H9 (cell line): ENCODE measurements around the gene BSPRY. TPM values are rescaled to one million over a fixed set of nuclear protein-coding genes. Genes with fewer than 3 reads are reported as not detected.

Source experiments
- DNase-seq: peaks from one replicate; pipeline ENCODE4 v3.0.0-alpha.2; 2017
- H2AFZ ChIP-seq: one replicate; pipeline ENCODE4 v1.6.1; 2013; ENCODE audit warnings: mild to moderate bottlenecking, low read length, control low read depth, moderate library complexity
- H2AK5ac ChIP-seq: 2 replicates; pipeline ENCODE4 v1.6.1; 2013; ENCODE audit warnings: low read length, control low read depth, mixed read lengths; ENCODE audit not compliant: insufficient read length
- H2BK120ac ChIP-seq: one replicate; pipeline ENCODE4 v1.6.1; 2013; ENCODE audit warnings: low read depth, mild to moderate bottlenecking, low read length, control low read depth, inconsistent platforms; ENCODE audit not compliant: poor library complexity, severe bottlenecking
- H2BK12ac ChIP-seq: 2 replicates; pipeline ENCODE4 v1.6.1; 2013; ENCODE audit warnings: low read length, control low read depth, mixed read lengths, low read depth; ENCODE audit not compliant: insufficient read length
- H2BK15ac ChIP-seq: 2 replicates; pipeline ENCODE4 v1.6.1; 2013; ENCODE audit warnings: low read depth, low read length, control low read depth
- H2BK20ac ChIP-seq: one replicate; pipeline ENCODE4 v1.6.1; 2013; ENCODE audit warnings: low read depth, mild to moderate bottlenecking, low read length, control low read depth, inconsistent platforms; ENCODE audit not compliant: poor library complexity, severe bottlenecking
- H2BK5ac ChIP-seq: 2 replicates; pipeline ENCODE4 v1.6.1; 2013; ENCODE audit warnings: low read length, control low read depth, mixed read lengths; ENCODE audit not compliant: insufficient read length
- H3K14ac ChIP-seq: 2 replicates; pipeline ENCODE4 v1.6.1; 2013; ENCODE audit warnings: low read length, control low read depth; ENCODE audit not compliant: insufficient read depth
- H3K18ac ChIP-seq: 2 replicates; pipeline ENCODE4 v1.6.1; 2013; ENCODE audit warnings: low read depth, mild to moderate bottlenecking, mixed read lengths, low read length, control low read depth; ENCODE audit not compliant: insufficient read length
- H3K23ac ChIP-seq: 2 replicates; pipeline ENCODE4 v1.6.1; 2013; ENCODE audit warnings: low read length, control low read depth, mixed read lengths, low read depth; ENCODE audit not compliant: insufficient read length
- H3K23me2 ChIP-seq: 2 replicates; pipeline ENCODE4 v1.6.1; 2013; ENCODE audit warnings: low read depth, mild to moderate bottlenecking, mixed read lengths, low read length, control low read depth; ENCODE audit not compliant: insufficient read length, poor library complexity, severe bottlenecking
- H3K27ac ChIP-seq: 2 replicates; pipeline ENCODE4 v1.5.1; 2013; ENCODE audit warnings: low read length, control low read depth, mixed read lengths, low read depth; ENCODE audit not compliant: insufficient read length
- H3K27me3 ChIP-seq: 2 replicates; pipeline ENCODE4 v1.6.1; 2013; ENCODE audit warnings: low read length, control low read depth, inconsistent platforms; ENCODE audit not compliant: insufficient read depth
- H3K4ac ChIP-seq: 2 replicates; pipeline ENCODE4 v1.6.1; 2013; ENCODE audit warnings: low read depth, mild to moderate bottlenecking, control low read depth, inconsistent platforms, low read length, moderate library complexity
- H3K4me1 ChIP-seq: 2 replicates; pipeline ENCODE4 v1.6.1; 2013; ENCODE audit warnings: low read length, control low read depth, inconsistent platforms; ENCODE audit not compliant: insufficient read depth
- H3K4me2 ChIP-seq: 2 replicates; pipeline ENCODE4 v1.6.1; 2013; ENCODE audit warnings: low read length, control low read depth, mixed read lengths; ENCODE audit not compliant: insufficient read length, insufficient read depth
- H3K56ac ChIP-seq: 2 replicates; pipeline ENCODE4 v1.6.1; 2013; ENCODE audit warnings: low read depth, mild to moderate bottlenecking, mixed read lengths, low read length, control low read depth; ENCODE audit not compliant: insufficient read length
- H3K79me1 ChIP-seq: 2 replicates; pipeline ENCODE4 v1.6.1; 2013; ENCODE audit warnings: low read depth, mild to moderate bottlenecking, moderate library complexity, low read length, control low read depth, inconsistent platforms; ENCODE audit not compliant: insufficient read depth, poor library complexity, severe bottlenecking
- H3K79me2 ChIP-seq: 2 replicates; pipeline ENCODE4 v1.6.1; 2013; ENCODE audit warnings: low read length, control low read depth, inconsistent platforms; ENCODE audit not compliant: insufficient read depth
- H3K9ac ChIP-seq: 2 replicates; pipeline ENCODE4 v1.6.1; 2013; ENCODE audit warnings: low read length, control low read depth, mixed read lengths; ENCODE audit not compliant: insufficient read length; ENCODE audit errors: extremely low read depth
- H3K9me3 ChIP-seq: one replicate; pipeline ENCODE4 v1.6.1; 2013; ENCODE audit warnings: low read depth, low read length, inconsistent platforms; ENCODE audit not compliant: control insufficient read depth
- H3T11ph ChIP-seq: one replicate; pipeline ENCODE4 v1.6.1; 2013; ENCODE audit warnings: mild to moderate bottlenecking, low read length, control low read depth, inconsistent platforms
- H4K20me1 ChIP-seq: one replicate; pipeline ENCODE4 v1.6.1; 2013; ENCODE audit not compliant: control insufficient read depth, insufficient read length, insufficient read depth
- H4K5ac ChIP-seq: 2 replicates; pipeline ENCODE4 v1.6.1; 2013; ENCODE audit warnings: low read depth, mild to moderate bottlenecking, mixed read lengths, low read length, control low read depth; ENCODE audit not compliant: insufficient read length
- H4K8ac ChIP-seq: replicated peaks from 2 replicates; pipeline ENCODE4 v1.6.1; 2013; ENCODE audit warnings: low read length, control low read depth, mixed read lengths, low read depth; ENCODE audit not compliant: insufficient read length
- H4K91ac ChIP-seq: 2 replicates; pipeline ENCODE4 v1.6.1; 2013; ENCODE audit warnings: low read depth, mild to moderate bottlenecking, moderate library complexity, mixed read lengths, low read length, control low read depth; ENCODE audit not compliant: insufficient read length
- H3K27ac Mint-ChIP-seq, 3 experiments: 2 replicates in 2 of 3; 3 replicates in 1 of 3; pipeline ENCODE4 v1.8.0; 2020 to 2021; ENCODE audit warnings: mixed read lengths in 3 of 3, mild to moderate bottlenecking in 1 of 3, moderate library complexity in 1 of 3
- H3K27me3 Mint-ChIP-seq: 2 replicates; pipeline ENCODE4 v1.8.0; 2021; ENCODE audit warnings: low read depth, mild to moderate bottlenecking, moderate library complexity, mixed read lengths
- H3K36me3 Mint-ChIP-seq, 3 experiments: 2 replicates in 2 of 3; 3 replicates in 1 of 3; pipeline ENCODE4 v1.8.0; 2020 to 2021; ENCODE audit warnings: low read depth in 3 of 3, mixed read lengths in 3 of 3; ENCODE audit not compliant: insufficient read depth in 1 of 3
- H3K4me1 Mint-ChIP-seq, 2 experiments: 2 replicates each; pipeline ENCODE4 v1.8.0; 2020; ENCODE audit warnings: mixed read lengths in 2 of 2
- H3K4me3 Mint-ChIP-seq, 2 experiments: 2 replicates in 1 of 2; 3 replicates in 1 of 2; pipeline ENCODE4 v1.8.0; 2020 to 2021; ENCODE audit warnings: mild to moderate bottlenecking in 2 of 2, mixed read lengths in 2 of 2, moderate library complexity in 1 of 2
- H3K9me3 Mint-ChIP-seq, 2 experiments: 2 replicates in 1 of 2; 3 replicates in 1 of 2; pipeline ENCODE4 v1.8.0; 2020; ENCODE audit warnings: mild to moderate bottlenecking in 2 of 2, mixed read lengths in 2 of 2, moderate library complexity in 1 of 2
- WGBS: extraction: QIAGEN DNeasy Blood & Tissue Kit; methylation state at CpG from one replicate; pipeline ENCODE4 v1.1.7; 2013; ENCODE audit warnings: missing lambda C conversion rate, low lambda C conversion rate, mixed read lengths; ENCODE audit not compliant: insufficient read length; ENCODE audit errors: extremely low coverage; 5-methylcytosine and 5-hydroxymethylcytosine counted together
- total RNA-seq: library from RNA; stranded (reverse); gene quantifications from 2 replicates; pipeline ENCODE4 v1.2.1, GENCODE V29; 2021
- TF ChIP-seq, protein P1 (sequence below): fragments of 200-600 bp; sonication (generic); conservative IDR thresholded peaks from 3 replicates; pipeline ENCODE4 v1.8.0; 2021; ENCODE audit warnings: antibody characterized with exemption, mild to moderate bottlenecking

The BSPRY gene
- total RNA-seq, 1 experiment from 2014 or later: 4.5 TPM

DNA sequence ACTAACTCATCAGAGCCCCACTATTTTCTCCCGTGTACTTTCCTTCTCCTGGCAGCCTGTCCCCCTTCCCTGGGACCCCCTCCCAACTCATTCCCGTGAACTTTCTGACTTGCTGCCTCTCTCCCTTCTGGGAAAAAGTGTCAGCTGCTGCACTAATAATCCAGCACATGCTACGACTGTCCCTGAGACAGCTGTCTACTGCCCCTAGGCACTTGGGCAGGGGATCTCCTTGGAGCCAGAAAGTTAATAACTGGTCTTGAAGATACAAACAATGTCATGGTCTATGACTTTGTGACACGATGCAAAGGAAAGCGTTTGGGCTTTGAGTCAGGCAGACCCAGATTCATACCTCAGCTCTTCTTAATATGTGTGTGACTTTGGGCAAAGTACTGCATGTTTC lies 36.1 kb upstream of the BSPRY start:
- H3K4me2 ChIP-seq: no peak overlapping the region
- H2BK120ac ChIP-seq: no peak overlapping the region
- no peak overlapping the region for H3K4me3 Mint-ChIP-seq
- H3K79me1 ChIP-seq: no peaks in the 10 kb centered on the region
- no CpG with 5 or more reads among the region's 5 CpGs for WGBS
- H3K4me1 Mint-ChIP-seq: no peaks in the 10 kb centered on the region; a peak in 1 of 4 replicates
- TF ChIP-seq, protein P1, sequence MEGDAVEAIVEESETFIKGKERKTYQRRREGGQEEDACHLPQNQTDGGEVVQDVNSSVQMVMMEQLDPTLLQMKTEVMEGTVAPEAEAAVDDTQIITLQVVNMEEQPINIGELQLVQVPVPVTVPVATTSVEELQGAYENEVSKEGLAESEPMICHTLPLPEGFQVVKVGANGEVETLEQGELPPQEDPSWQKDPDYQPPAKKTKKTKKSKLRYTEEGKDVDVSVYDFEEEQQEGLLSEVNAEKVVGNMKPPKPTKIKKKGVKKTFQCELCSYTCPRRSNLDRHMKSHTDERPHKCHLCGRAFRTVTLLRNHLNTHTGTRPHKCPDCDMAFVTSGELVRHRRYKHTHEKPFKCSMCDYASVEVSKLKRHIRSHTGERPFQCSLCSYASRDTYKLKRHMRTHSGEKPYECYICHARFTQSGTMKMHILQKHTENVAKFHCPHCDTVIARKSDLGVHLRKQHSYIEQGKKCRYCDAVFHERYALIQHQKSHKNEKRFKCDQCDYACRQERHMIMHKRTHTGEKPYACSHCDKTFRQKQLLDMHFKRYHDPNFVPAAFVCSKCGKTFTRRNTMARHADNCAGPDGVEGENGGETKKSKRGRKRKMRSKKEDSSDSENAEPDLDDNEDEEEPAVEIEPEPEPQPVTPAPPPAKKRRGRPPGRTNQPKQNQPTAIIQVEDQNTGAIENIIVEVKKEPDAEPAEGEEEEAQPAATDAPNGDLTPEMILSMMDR: no peak
- no peak overlapping the region for H2BK12ac ChIP-seq
- no peak overlapping the region for H4K91ac ChIP-seq
- H3K4me1 ChIP-seq: no peaks in the 10 kb centered on the region
- no peaks in the 10 kb centered on the region; the same call in 1 of the 2 replicates for H3K27me3 Mint-ChIP-seq
- H3K23me2 ChIP-seq: no peaks in the 10 kb centered on the region
- no peak overlapping the region for H2BK20ac ChIP-seq
- no peak overlapping the region for H3K14ac ChIP-seq
- H4K5ac ChIP-seq: no peak overlapping the region
- no peaks in the 10 kb centered on the region for H4K20me1 ChIP-seq
- H3K27me3 ChIP-seq: no peaks in the 10 kb centered on the region
- no peak overlapping the region for H4K8ac ChIP-seq
- H3K9me3 Mint-ChIP-seq: no peaks in the 10 kb centered on the region
- no peak overlapping the region for H3T11ph ChIP-seq
- no peak overlapping the region for H2AFZ ChIP-seq
- H3K36me3 Mint-ChIP-seq: no peaks in the 10 kb centered on the region
- DNase-seq: no peak
- H3K27ac Mint-ChIP-seq: no peak overlapping the region
- H3K18ac ChIP-seq: no peak overlapping the region
- H3K9ac ChIP-seq: no peak overlapping the region
- no peak overlapping the region for H3K27ac ChIP-seq
- H2AK5ac ChIP-seq: no peak overlapping the region
- H2BK15ac ChIP-seq: no peak overlapping the region
- H3K79me2 ChIP-seq: no peaks in the 10 kb centered on the region
- H3K23ac ChIP-seq: no peak overlapping the region
- no peak overlapping the region for H3K56ac ChIP-seq
- no peak overlapping the region for H2BK5ac ChIP-seq
- H3K4ac ChIP-seq: no peak overlapping the region
- no peaks in the 10 kb centered on the region for H3K9me3 ChIP-seq
